WERI-Rb-1 (cell line): ENCODE data around the gene SETD3.

Experiments
- DNase-seq: peaks from one replicate; pipeline ENCODE4 v3.0.0-alpha.2; 2020
- H3K27ac ChIP-seq: fragments of 250-450 bp; sonication (Bioruptor Pico); 2 replicates; pipeline ENCODE4 v1.5.1; 2020; ENCODE audit warnings: mild to moderate bottlenecking, moderate library complexity
- H3K27me3 ChIP-seq: fragments of 250-450 bp; sonication (Bioruptor Pico); 2 replicates; pipeline ENCODE4 v1.5.1; 2021; ENCODE audit warnings: mild to moderate bottlenecking, low read depth, moderate library complexity; ENCODE audit not compliant: insufficient read depth, severe bottlenecking
- H3K36me3 ChIP-seq: fragments of 250-450 bp; sonication (Bioruptor Pico); 2 replicates; pipeline ENCODE4 v1.5.1; 2020; ENCODE audit warnings: mild to moderate bottlenecking, moderate library complexity
- H3K4me3 ChIP-seq: 2 replicates; pipeline ENCODE4 v1.5.1; 2011; ENCODE audit warnings: low read depth, mild to moderate bottlenecking, control low read depth, low read length
- H3K9me3 ChIP-seq: fragments of 250-450 bp; sonication (Bioruptor Pico); 2 replicates; pipeline ENCODE4 v1.5.1; 2021; ENCODE audit warnings: mild to moderate bottlenecking, moderate library complexity; ENCODE audit not compliant: severe bottlenecking
- TF ChIP-seq, protein P1 (sequence below): IDR thresholded peaks from 2 replicates; pipeline ENCODE4 v1.5.1; 2011; ENCODE audit warnings: low read depth, mild to moderate bottlenecking, control low read depth, inconsistent platforms, low read length

SETD3 gene

DNA sequence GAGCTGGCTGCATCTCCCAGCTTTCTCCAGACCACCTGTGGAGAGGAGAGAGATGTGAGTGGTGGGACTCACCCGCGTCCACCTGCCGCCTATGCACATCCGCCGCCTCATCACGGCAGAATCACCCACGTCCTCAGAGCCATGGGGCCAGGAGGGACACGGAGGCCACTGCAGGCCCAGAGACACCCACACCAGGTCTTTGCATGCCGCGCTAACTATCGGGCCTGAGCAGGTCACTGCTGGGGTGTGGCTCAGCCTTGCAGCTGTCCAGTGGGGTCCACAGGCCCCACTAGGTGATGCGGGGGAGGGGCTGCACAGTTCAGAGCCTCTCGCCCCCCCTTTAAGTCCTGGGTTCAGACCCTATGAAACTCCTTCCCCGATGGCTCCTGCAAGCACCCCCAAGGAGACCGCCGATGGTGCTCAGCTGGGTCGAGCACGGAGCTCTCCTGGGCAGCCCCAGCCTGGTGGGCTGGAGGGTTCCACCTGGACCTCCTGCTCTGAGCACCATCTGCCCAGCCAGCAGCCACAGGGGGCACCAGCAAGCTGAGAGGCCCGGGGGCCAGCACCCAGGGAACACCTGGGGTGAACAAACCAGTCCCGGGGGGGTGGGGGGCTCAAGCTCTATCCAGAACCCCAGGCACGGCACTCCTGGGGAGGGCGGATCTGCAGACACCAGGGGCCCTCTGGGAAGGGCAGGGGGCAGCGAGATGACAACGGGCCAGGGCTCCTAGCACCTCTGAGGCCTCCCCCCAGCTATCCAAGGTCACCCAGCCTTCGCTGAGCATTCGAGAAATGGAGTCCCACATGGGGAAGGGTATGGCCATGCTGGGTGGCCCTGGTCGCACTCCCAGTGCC, 34.9 kb upstream of the SETD3 start:
- Histone ChIP-seq H3K27me3 (no peaks in the 10 kb centered on the region), H3K9me3 (no peaks in the 10 kb centered on the region), H3K27ac (no peak overlapping the region), H3K4me3 (no peak overlapping the region), H3K36me3 (peaks cover 75% of the 10 kb centered on the region)
- TF ChIP-seq, protein P1, sequence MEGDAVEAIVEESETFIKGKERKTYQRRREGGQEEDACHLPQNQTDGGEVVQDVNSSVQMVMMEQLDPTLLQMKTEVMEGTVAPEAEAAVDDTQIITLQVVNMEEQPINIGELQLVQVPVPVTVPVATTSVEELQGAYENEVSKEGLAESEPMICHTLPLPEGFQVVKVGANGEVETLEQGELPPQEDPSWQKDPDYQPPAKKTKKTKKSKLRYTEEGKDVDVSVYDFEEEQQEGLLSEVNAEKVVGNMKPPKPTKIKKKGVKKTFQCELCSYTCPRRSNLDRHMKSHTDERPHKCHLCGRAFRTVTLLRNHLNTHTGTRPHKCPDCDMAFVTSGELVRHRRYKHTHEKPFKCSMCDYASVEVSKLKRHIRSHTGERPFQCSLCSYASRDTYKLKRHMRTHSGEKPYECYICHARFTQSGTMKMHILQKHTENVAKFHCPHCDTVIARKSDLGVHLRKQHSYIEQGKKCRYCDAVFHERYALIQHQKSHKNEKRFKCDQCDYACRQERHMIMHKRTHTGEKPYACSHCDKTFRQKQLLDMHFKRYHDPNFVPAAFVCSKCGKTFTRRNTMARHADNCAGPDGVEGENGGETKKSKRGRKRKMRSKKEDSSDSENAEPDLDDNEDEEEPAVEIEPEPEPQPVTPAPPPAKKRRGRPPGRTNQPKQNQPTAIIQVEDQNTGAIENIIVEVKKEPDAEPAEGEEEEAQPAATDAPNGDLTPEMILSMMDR, result no peak
- DNase-seq, result peak; percentile 11

- no peak overlapping the region for H3K27ac ChIP-seq
- no peaks in the 10 kb centered on the region for H3K27me3 ChIP-seq
- TF ChIP-seq, protein P1, result no peak
- no peak overlapping the region for H3K4me3 ChIP-seq
- peak; percentile 8 for DNase-seq
- peaks cover 74% of the 10 kb centered on the region for H3K36me3 ChIP-seq
- H3K9me3 ChIP-seq, result no peaks in the 10 kb centered on the region
These were observed 34.1 kb upstream of the SETD3 start for GRCh38 chr14:99514552-99515300.

- no peaks in the 10 kb centered on the region for H3K27me3 ChIP-seq
- no peak for DNase-seq
- H3K4me3 ChIP-seq, result no peak overlapping the region
- TF ChIP-seq, protein P1, result no peak
- H3K9me3 ChIP-seq, result no peaks in the 10 kb centered on the region
- H3K36me3 ChIP-seq, result peaks cover 75% of the 10 kb centered on the region
- H3K27ac ChIP-seq, result no peak overlapping the region
These were observed 33.4 kb upstream of the SETD3 start for GRCh38 chr14:99513946-99514551.

- no peaks in the 10 kb centered on the region for H3K9me3 ChIP-seq
- H3K36me3 ChIP-seq, result peaks cover 79% of the 10 kb centered on the region
- no peak for DNase-seq
- TF ChIP-seq, protein P1, result no peak
- no peak overlapping the region for H3K27ac ChIP-seq
- no peak overlapping the region for H3K4me3 ChIP-seq
- H3K27me3 ChIP-seq, result no peaks in the 10 kb centered on the region
These were observed 32.6 kb upstream of the SETD3 start for GRCh38 chr14:99513183-99513694.

DNA sequence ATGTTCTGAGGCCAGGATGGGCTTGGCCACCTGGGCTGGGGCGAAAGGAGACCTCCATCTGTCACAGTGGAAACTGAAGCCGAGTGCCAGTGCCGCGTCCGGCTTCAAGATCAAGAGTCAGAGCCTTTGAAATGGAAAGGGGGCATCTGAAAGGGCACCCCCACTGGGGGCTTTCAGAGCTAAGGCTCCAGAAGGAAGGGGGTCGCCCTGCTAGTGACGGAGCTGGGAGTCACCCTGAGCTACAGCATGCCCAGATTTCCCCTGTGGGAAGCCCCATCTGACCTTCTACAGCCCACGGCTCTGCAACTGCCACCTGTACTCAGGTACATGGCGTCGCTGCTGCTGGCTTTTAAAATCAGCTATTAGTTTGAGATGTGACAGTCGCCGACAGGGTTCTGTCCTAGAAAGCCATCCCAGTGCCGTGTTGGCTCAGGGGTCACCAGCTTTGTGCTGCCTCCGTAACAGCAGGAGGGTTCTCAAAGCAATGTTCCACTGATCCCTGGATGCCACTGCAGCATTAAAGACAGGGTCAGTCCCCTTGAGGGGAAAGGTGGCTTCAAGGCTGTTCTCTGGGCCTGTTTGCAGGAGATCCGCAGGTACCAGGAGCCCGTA, 32.0 kb upstream of the SETD3 start:
- peaks cover 82% of the 10 kb centered on the region for H3K36me3 ChIP-seq
- no peaks in the 10 kb centered on the region for H3K9me3 ChIP-seq
- TF ChIP-seq, protein P1, result no peak
- H3K27ac ChIP-seq, result no peak overlapping the region
- no peaks in the 10 kb centered on the region for H3K27me3 ChIP-seq
- H3K4me3 ChIP-seq, result no peak overlapping the region
- peak; percentile 9 for DNase-seq
